Stimulated activated CD4-positive, alpha-beta T cell treated with anti-CD3 and anti-CD28 coated beads, Interleukin-2, amount 100 ng/mL, for 48 hours (primary cell): ENCODE data around the gene LRP3.
"Not testable (repeated sequence)": the region's sequence is repeated elsewhere in the genome, so short reads cannot be mapped to it uniquely, and the experiment has no call there.

Experiments
- DNase-seq, 2 donors: peaks; one replicate each; pipeline ENCODE4 v3.0.0-alpha.2; 2020

LRP3 gene, protein sequence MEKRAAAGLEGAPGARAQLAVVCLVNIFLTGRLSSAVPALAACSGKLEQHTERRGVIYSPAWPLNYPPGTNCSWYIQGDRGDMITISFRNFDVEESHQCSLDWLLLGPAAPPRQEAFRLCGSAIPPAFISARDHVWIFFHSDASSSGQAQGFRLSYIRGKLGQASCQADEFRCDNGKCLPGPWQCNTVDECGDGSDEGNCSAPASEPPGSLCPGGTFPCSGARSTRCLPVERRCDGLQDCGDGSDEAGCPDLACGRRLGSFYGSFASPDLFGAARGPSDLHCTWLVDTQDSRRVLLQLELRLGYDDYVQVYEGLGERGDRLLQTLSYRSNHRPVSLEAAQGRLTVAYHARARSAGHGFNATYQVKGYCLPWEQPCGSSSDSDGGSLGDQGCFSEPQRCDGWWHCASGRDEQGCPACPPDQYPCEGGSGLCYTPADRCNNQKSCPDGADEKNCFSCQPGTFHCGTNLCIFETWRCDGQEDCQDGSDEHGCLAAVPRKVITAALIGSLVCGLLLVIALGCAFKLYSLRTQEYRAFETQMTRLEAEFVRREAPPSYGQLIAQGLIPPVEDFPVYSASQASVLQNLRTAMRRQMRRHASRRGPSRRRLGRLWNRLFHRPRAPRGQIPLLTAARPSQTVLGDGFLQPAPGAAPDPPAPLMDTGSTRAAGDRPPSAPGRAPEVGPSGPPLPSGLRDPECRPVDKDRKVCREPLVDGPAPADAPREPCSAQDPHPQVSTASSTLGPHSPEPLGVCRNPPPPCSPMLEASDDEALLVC

DNA sequence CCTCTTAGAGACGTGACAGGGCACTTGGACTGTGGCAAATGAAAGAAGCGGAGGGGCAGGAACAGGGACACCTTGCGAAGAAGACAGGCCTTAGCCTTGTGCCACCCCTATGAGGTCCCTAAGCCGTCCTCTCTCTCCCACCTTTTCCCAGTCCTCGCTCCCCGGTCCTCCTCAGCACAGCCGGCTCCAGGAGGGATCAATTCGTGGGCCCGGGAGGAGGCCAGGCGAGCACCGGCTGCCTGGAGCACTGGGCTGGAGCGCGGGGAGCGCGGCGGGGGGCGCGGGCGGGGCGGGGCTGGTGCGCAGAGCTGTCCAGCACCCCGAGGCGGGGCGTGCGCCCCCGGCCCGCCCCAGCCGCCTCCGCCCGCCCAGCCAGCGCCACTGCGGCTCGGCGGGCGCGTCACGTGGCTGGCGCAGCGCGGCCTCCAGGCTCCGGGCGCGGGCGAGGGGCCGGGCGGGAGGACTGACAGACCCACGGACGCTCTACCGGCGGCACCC is at the start of gene LRP3:
Gene LRP3, plus strand, starts transcription at position 466 of the 498 bp plus-strand sequence. CDS start 456 bp downstream, outside the sequence.
- no peak for DNase-seq

DNA sequence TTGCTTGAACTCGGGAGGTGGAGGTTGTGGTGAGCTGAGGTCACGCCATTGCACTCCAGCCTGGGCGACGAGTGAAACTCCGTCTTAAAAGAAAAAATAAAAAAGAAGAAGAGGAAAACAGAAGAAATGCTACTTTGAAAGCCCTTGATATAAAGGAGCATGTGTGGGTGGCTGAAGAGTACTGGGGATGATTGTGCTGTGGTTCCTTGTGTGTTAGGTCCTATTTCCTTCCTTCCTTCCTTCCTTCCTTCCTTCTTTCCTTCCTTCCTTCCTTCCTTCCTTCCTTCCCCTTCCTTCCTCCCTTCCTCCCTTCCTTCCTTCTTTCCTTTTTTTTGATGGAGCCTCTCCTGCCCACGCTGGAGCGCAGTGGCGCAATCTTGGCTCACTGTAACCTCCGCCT is 47.9 kb upstream of the LRP3 start:
- DNase-seq: no peak

DNA sequence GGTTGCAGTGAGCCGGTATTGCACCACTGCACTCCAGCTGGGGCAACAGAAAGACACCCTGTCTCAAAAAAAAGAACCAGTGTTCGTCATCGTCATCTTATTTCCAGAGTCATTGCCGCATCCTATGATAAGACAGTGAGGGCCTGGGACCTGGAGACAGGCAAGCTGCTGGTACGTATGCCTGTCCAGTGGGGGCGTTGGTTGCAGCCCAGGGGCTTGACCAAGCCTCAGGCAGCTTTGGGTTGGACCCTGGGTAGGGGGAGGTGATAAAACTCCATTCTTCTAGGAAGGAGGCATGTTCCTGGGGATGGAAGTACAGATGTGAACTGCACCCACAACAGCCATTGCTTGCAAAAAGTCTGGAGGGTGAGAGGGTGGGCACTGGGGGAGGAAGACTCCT is 46.6 kb upstream of the LRP3 start:
- no peak for DNase-seq

DNA sequence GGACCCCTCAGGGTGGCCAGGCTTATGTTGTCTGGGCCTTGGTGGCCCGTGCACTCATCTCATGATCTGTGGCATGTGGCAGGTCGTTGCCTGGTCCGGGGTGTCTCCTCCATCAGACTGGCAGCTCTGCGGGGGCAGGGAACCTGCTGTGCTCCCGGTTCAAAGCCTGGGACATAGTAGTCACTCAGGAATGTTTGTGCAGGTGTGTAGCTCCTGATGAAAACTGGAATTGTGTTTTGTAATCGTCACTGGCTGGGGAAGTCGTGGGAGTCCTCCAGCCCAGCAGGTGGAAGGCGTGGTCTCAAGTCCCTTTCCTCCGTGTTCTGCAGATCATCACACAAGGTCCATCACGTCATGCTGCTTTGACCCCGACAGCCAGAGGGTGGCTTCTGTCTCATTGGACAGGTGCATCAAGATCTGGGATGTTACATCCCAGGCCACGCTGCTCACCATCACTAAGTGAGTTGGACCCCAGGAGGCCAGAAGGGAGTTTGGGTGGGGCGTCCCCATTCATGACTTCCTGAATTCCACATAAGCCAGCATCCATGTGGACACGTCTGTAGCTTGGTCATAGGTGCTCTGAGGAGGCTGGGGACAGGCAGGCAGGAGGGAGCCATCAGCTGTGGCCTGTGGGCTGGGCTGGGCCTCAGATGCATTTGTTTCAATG is 43.1 kb upstream of the LRP3 start:
- no peak for DNase-seq

DNA sequence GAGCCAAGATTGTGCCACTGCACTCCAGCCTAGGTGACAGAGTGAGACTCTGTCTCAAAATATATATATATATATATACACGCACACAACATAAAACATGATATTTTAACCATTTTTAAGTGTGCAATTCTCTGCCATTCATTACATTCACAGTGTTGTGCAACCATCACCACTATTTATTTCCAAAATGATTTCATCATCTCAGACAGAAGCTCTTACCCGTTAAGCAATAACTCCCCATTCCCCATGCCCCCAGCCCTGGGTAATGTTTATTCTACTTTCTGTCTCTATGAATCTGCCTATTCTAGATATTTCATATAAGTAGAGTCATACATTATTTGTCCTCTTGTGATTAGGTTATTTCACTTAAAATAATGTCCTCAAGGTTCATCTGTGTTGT is 42.0 kb upstream of the LRP3 start:
- DNase-seq: no peak

DNA sequence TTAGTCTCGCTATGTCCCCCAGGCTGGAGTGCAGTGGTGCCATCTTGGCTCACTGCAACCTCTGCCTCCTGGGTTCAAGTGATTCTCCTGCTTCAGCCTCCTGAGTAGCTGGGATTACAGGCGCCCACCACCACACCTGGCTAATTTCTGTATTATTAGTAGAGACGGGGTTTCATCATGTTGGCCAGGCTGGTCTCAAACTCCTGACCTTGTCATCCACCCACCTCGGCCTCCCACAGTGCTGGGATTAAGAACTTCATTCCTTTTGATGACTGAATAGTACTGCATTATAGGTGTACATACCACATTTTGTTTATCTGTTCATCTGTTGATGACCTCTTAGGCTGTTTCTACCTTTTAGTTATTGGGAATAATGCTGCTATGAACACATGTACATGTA is 41.5 kb upstream of the LRP3 start:
- not testable (repeated sequence) for DNase-seq

DNA sequence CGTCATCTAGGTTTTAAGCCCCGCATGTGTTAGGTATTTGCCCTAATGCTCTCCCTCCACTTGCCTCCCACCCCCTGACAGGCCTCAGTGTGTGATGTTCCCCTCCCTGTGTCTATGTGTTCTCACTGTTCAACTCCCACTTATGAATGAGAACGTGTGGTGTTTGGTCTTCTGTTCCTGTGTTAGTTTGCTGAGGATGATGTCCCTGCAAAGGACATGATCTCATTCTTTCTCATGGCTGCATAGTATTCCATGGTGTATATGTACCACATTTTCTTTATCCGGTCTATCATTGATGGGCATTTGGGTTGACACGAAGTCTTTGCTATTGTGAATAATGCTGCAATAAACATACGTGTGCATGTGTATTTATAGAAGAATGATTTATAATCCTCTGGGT is 39.8 kb upstream of the LRP3 start:
- DNase-seq: not testable (repeated sequence)

DNA sequence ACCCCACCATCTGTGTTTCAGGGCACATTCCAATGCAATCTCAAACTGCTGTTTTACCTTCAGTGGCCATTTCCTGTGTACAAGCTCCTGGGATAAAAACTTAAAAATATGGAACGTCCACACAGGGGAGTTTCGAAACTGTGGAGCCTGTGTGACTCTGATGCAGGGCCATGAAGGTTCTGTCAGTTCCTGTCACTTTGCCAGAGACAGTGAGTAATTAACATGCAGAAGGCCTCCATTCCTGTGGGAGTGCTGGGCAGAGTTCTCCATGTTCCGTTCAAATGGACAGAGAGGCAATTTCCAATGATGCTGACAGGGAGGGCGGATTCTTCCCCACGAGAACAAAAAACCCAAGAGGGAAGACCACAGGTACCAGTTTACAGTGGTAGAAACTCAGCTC is 37.8 kb upstream of the LRP3 start:
- DNase-seq: no peak

DNA sequence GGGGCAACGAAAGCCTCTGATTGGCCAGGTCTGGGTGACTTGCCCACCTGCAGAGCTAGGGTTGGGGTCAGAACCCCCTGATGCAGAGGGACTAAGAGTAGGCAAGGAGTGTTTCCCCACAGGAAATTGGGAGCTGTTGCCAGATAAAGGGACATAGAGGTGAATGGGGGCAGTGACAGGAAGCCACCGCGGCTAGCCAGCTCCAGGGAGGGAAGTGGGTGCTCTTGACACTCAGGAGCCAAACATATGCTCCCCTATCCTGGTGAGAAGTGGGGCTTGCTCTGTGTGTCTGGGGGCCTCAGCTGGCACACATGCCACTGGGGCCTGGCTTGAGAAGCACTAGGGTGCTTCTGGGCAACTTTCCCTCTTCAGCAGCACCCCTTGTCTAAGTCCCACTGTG is 36.2 kb upstream of the LRP3 start:
- no peak for DNase-seq

DNA sequence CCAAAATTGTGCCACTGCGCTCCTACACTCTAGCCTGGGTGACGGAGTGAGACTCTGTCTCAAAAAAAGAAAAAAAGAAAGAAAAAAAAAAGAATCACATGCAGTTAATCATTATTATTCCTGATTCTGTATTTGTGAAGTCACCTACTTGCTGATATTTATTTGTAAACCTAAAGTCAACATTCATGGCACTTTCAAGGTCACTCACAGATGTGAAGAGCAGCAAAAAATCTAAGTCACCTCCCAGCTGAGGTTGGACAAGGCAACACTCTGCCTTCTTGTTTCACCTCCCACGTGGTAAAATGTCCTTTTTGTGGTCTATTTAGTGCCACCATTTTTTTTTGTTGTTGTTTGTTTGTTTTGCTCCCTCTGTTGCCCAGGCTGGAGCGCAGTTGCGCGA is 35.8 kb upstream of the LRP3 start:
- DNase-seq: no peak

DNA sequence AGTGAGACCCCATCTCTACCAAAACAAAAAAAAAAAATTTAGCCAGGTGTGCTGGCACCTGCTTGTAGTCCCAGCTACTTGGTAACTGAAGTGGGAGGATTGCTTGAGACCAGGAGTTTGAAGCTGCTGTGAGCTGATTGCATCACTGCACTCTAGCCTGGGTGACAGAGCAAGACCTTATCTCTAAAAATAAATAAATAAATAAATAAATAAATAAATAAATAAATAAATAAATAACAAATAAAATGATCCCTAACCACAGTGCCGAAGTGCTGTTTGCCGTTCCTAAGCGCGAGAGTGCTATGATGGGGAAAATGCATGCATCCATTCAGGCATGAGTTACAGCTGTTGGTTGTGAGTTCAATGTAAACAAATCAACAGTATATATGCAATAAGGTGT is 35.0 kb upstream of the LRP3 start:
- DNase-seq: no peak

DNA sequence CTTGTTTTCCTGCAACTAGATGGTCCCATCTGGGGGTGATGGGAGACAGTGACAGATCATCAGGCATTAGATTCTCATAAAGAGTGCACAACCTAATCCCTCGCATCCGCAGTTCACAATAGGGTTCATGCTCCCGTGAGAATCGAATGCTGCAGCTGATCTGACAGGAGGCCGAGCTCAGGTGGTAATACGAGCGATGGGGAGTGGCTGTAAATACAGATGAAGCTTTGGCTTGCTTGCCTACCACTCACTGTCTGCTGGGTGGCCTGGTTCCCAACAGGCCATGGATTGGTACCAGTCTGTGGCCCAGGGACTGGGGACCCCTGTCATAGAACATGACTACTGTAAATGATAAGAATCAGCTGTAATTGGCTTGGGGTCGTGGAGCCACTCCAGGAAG is 34.2 kb upstream of the LRP3 start:
- no peak for DNase-seq

DNA sequence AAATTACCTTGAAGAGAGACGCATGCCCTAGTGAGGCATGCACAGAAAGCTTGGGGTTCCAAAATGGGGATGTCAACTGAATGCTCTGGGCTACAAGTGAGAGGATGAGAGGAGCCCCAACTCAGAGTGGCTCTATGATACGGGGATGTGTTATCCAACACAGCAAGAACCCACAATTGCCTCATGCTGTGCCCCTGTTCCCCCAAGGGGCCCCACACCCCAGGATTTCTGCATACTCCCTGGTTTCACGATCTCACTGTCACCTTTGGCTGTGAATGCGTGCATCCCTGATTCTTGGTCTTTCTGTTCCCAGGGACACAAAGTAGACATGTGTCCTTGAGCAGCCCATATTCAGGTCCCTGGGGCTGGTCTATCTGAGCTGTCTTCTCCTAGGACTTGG is 32.9 kb upstream of the LRP3 start:
- DNase-seq: no peak

DNA sequence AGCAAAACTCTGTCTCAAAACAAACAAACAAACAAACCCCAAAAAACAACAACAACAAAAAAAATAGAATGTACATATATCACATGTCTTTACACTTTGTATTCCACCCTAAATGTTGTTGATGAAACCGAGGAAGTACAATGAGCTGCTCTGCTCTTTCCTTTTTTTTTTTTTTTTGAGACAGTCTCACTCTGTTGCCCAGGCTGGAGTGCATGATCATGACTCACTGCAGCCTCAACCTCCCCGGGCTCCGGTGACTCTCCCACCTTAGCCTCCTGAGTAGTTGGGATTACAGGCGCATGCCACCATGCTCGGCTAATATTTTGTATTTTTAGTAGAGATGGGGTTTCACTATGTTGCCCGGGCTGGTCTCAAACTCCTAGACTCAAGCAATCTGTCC is 30.6 kb upstream of the LRP3 start:
- DNase-seq: no peak

DNA sequence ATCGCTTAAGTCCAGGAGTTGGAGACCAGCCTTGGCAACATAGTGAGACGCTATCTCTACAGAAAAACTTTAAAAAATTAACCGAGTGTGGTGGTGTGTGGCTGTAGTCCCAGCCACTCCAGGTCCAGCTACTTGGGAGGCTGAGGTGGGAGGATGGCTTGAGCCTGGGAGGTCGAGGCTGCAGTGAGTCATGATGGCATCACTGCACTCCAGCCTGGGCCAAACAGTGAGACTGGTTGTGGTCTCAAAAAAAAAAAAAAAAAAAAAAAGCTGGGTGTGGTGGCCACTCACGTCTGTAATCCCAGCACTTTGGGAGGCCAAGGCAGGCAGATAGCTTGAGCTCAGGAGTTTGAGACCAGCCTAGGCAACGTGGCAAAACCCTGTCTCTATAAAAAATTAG is 28.1 kb upstream of the LRP3 start:
- DNase-seq: not testable (repeated sequence)

DNA sequence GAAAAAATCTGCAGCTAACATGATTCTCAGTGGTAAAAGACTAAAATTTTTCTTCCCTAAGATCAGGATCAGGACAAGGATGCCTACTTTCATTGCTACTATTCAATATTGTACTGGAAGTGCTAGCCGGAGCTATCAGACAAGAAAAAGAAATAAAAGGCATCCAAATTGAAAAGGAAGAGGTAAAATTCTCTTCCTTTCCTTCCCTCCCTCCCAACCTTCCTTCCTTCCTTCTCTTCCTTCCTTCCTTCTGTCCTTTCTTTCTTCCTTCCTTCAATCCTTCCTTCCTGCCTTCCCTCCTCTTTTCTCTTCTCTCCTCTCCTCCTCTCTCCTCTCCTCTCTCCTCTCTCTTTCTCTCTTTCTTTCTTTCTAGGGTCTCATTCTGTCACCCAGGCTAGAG is 26.7 kb upstream of the LRP3 start:
- DNase-seq: no peak

DNA sequence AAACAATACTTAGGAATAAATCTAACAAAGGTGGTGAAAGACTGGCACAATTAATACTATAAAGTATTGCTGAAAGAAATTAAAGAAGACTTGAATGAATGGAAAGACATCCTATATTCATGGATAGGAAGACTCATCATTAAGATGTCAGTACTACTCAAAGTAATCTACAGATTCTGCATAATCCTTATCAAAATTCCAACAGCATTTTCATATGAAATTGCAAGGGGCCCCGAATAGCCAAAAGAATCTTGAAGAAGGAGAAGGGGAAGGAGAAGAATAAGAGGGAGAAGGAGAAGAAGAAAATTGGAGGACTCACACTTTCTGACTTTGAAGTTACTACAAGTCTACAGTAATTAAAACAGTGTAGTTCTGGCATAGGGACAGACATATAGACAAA is 25.6 kb upstream of the LRP3 start:
- DNase-seq: no peak

DNA sequence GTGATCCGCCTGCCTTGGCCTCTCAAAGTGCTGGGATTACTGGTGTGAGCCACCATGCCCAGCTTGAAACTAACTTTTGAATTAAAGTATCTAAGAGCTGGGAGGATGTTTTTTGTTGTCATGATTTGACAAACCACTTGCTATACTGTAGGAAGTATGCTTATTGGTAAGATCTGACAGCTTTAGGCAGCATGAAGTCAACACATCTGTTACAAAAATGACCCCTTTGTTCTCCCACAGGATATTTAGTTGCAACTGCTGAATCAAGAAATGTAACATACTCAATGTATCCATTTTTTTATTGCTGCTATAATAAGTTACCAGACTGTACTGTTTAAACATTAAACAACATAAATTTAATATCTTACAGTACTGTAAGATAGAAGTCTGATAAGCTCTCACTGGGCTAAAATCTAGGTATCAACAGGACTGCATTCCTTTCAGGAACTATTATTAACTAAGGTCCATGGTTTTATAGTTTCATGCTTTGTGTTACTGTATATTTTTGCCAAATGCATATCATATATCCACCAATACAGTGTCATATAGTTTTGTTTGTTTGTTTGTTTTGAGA is 22.8 kb upstream of the LRP3 start:
- DNase-seq: no peak

DNA sequence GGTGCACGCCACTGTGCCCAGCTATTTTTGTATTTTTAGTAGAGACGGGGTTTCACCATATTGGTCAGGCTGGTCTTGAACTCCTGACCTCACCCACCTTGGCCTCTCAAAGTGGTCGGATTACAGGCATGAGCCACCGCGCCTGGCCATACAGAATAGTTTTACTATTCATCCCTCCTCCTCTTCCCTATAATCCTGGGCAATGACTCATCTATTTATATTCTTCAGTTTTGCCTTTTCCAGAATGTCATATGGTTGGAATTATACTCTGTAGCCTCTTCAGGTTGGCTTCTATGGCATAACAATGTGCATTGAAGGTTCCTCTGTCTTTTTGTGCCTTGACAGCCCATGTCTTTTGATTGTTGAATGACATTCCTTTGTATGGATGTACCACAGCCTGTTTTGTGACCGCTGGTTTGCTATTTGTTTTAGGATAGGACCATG is 22.2 kb upstream of the LRP3 start:
- DNase-seq: no peak

DNA sequence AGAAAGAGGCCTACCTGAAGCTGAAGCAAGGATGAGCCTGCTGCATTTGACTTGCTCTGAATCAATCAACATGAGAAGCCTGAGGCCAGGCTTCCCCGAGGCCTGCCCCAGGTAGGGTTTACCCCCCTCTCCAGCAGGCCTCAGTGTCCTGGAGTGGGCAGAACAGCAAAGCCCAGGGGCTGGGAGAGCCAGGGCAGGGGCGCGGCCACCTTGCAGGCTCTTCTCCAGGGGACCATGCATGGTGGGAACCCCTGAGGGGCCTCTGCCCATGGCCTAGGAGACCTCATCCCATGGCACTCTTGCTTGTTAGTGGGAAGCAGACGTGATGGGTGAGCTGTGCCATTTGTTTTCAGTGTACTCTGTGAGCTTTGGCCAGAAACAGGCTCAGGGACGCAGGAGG is 19.9 kb upstream of the LRP3 start:
- no peak for DNase-seq

DNA sequence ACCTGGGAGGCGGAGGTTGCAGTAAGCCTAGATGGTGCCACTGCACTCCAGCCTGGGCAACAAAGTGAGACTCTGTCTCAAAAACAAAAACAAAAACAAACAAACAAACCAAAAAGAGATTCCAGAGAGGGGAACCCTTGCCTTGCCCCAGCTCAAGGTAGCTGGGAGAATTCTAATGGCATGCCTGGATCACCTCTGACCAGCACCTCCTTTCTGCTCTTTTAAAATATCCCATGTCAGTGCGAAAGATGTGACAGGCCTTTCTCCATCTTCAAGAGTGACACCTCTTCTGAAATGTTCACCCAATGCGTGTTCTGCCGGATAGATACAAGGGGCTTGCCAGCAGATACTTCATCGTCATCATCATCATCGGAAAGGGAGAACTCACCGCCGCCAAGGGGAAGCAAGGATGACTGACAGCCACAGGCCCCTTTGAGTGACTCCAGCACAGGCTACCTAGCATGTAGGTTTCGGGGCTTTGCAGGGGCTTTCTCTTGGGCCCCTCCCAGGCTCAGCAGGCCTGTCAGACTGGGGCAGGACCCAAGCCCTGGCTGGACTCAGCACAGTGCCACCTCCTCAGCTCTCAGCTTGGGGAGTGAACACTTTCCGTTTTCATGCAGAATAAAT is 18.9 kb upstream of the LRP3 start:
- no peak for DNase-seq

DNA sequence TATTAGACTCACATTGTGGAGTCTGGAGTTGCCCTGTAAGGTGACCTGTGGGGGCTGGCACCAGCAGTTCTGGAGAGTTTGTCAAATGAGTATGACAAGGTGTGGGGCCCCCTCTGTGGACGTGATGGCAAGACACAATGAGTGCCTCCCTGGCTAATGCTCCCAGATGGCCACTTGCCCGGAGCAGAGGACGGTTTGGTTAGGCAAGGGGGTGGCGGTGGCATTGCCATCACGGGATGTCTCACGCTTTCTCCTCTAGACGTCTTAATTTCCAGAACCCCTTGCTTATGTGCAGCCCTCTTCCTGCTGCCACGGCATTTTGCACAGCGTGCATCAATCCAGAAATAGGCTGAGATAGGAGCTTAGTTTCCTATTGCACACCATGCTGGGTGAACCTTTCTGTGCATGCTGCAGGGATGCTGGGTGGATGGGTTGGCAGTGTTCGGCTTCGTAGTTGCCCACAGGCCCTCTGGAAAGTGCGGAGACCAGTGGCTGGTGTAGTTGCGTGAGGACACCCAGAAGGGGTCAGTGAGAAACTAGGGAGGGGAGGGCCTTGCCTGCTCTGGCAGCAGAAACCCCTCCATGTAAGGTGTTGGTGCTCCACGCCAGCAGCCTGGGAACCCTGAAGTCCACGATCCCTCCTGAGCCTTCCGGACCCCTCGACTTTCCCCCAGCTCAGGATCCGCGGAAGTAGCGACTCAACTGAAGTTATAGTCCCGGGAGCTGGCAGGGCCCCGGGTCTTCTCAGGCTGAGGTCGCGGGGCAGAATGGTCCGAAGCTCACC is 18.1 kb upstream of the LRP3 start:
- DNase-seq: peak in 1 of 2 donors; percentile 23
